Kidney (tissue), 14 donors: ENCODE results near the gene TAF10. TPM values are rescaled to one million over a fixed set of nuclear protein-coding genes. Genes with fewer than 3 reads are reported as not detected.

Experiments used
- DNase-seq, 5 donors: peaks; one replicate each; pipeline ENCODE4 v3.0.0-alpha.2; 2013 to 2020
- FAIRE-seq: peaks from 2 replicates; lab custom pipeline; 2012; peaks lifted over from hg19 to GRCh38; lab: Jason Lieb, UNC
- H3K27ac ChIP-seq, 2 donors: one replicate each; pipeline ENCODE4 v1.7.0; 2013; ENCODE audit warnings: low read depth in 2 of 2, low read length in 2 of 2, inconsistent platforms in 1 of 2
- H3K27me3 ChIP-seq: one replicate; pipeline ENCODE4 v1.7.1; 2013; ENCODE audit warnings: low read length, inconsistent platforms; ENCODE audit not compliant: control insufficient read depth, insufficient read depth
- H3K36me3 ChIP-seq, 3 donors: one replicate each; pipeline versions ENCODE4 v1.7.0 to v1.7.1; 2013; ENCODE audit warnings: low read length in 3 of 3, control low read depth in 1 of 3, inconsistent platforms in 1 of 3; ENCODE audit not compliant: insufficient read depth in 3 of 3, control insufficient read depth in 2 of 3
- H3K4me1 ChIP-seq, 3 donors: one replicate each; pipeline versions ENCODE4 v1.7.0 to v1.7.1; 2013; ENCODE audit warnings: low read length in 3 of 3, inconsistent platforms in 1 of 3, low read depth in 1 of 3; ENCODE audit not compliant: control insufficient read depth in 2 of 3, insufficient read depth in 2 of 3
- H3K4me3 ChIP-seq, 3 donors: one replicate each; pipeline versions ENCODE4 v1.7.0 to v1.8.1; 2013; ENCODE audit warnings: low read length in 3 of 3, control low read depth in 1 of 3, inconsistent platforms in 1 of 3
- H3K9ac ChIP-seq, 3 donors: one replicate each; pipeline versions ENCODE4 v1.7.0 to v1.7.1; 2013; ENCODE audit warnings: low read length in 3 of 3, control low read depth in 1 of 3, inconsistent platforms in 1 of 3
- H3K9me3 ChIP-seq, 3 donors: one replicate each; pipeline versions ENCODE4 v1.7.0 to v1.7.1; 2013; ENCODE audit warnings: low read length in 3 of 3, control low read depth in 1 of 3, inconsistent platforms in 1 of 3; ENCODE audit not compliant: control insufficient read depth in 2 of 3, insufficient read depth in 1 of 3
- CTCF ChIP-seq: IDR thresholded peaks from 3 replicates; pipeline ENCODE4 v1.5.1; 2012; ENCODE audit warnings: mild to moderate bottlenecking, moderate library complexity, borderline replicate concordance; ENCODE audit not compliant: insufficient read depth; ENCODE audit errors: extremely low read depth
- intact Hi-C: fragments of 100-400 bp; cut with DNase I; formaldehyde crosslinking; loops from one replicate; pipeline ENCODE4 v1.11.1; 2022
- polyA plus RNA-seq: library from polyadenylated mRNA; stranded (reverse); fragments of 350-450 nt; fragmentation: Illumina TruSeq; extraction: RNeasy Lipid Tissue Mini Kit (QIAGEN cat#74804); gene quantifications from one replicate; pipeline ENCODE4 v1.2.3, GENCODE V29; 2014; ENCODE audit warnings: low read depth, low replicate concordance; ENCODE audit not compliant: insufficient read depth
- total RNA-seq: library from RNA; stranded (reverse); fragmentation: NEBNext Ultra II Directional; extraction: Animal tissue kit (Norgen Biotek cat#: 25700); gene quantifications from one replicate; pipeline ENCODE4 v1.2.1, GENCODE V29; 2021
- donor health status: control.
- donor health status: control.
- donor health status: control.
- donor health status: control.
- donor health status: control.
- donor health status: DM: yes; HTN: yes; CAD: no.
- donor health status: Normal renal cell carcinoma (clear cell type).

The TAF10 gene
- total and polyA plus RNA-seq, 2 donors from 2014 or later = 136 to 250 TPM

- H3K27ac ChIP-seq = no peak overlapping the region
Measured at GRCh38 chr11:6574816-6575715, 37.0 kb downstream of the TAF10 start.

GRCh38 chr11:6572215-6572614 lies 39.8 kb downstream of the TAF10 start:
- Histone ChIP-seq H3K9ac (no peak overlapping the region), H3K27ac (no peak overlapping the region), H3K36me3 (no peaks in the 10 kb centered on the region), H3K9me3 (no peaks in the 10 kb centered on the region), H3K27me3 (no peaks in the 10 kb centered on the region), H3K4me1 (peaks cover 0 to 15% (median 0%) of the 10 kb centered on the region in 3 donors), H3K4me3 (no peak overlapping the region)
- TF ChIP-seq CTCF = no peak
- FAIRE-seq = no peak
- no peak for DNase-seq
- intact Hi-C loops = no loop called here

More at GRCh38 chr11:6574816-6575715, 37.0 kb downstream of the TAF10 start:
- Histone ChIP-seq H3K9ac (no peak overlapping the region), H3K27me3 (no peaks in the 10 kb centered on the region), H3K4me1 (peaks cover 0 to 6% (median 0%) of the 10 kb centered on the region in 3 donors), H3K9me3 (no peaks in the 10 kb centered on the region), H3K36me3 (no peaks in the 10 kb centered on the region), H3K4me3 (no peak overlapping the region)
- DNase-seq (no peak), FAIRE-seq (no peak)
- intact Hi-C loops = no loop called here
- TF ChIP-seq CTCF = no peak

- H3K36me3 ChIP-seq = no peaks in the 10 kb centered on the region
- intact Hi-C loops = no loop called here
- H3K4me1 ChIP-seq = peaks cover 0 to 10% (median 0%) of the 10 kb centered on the region in 3 donors
- H3K4me3 ChIP-seq = peak overlapping the region in 1 of 3 donors; percentile 36
- no peak overlapping the region for H3K9ac ChIP-seq
- no peak for TF ChIP-seq CTCF
- no peak overlapping the region for H3K27ac ChIP-seq
- FAIRE-seq (no peak), DNase-seq (peak in 2 of 5 donors; percentile 18 to 61)
- no peaks in the 10 kb centered on the region for H3K9me3 ChIP-seq
- H3K27me3 ChIP-seq = no peaks in the 10 kb centered on the region
Measured at GRCh38 chr11:6571434-6572008, 40.5 kb downstream of the TAF10 start.
